NOMO-1 treated with DMSO at 0.1 percent for 48 hours (cell line): ENCODE measurements around the gene PRKAR1A.

Experiments
- DNase-seq: peaks from one replicate; lab custom pipeline; 2025; ENCODE audit not compliant: unreplicated experiment; lab: John Stamatoyannopoulos, UW

The PRKAR1A gene

DNA sequence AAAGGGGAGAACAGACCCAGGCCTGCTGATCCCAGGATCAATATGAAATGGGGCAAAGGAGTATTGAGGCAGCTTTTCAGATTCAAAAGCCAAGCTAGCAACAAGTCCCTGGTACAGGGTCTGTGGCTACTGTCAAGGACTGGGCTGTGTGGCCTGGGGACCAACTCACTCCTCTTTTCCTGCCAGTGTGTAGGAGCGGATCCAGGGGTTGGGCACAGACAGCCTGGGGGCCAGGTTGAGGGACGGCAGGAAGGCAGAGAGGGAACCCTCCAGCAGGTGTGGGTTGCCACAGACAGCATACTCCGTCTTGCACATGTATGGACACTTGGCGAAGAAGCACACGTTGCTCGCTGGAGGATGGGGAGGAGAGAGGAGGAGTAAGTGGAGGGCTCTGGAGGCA lies 29.6 kb downstream of the PRKAR1A start:
- no peak for DNase-seq

GRCh38 chr17:68542698-68543463 lies 30.7 kb downstream of the PRKAR1A start:
- no peak for DNase-seq

DNA sequence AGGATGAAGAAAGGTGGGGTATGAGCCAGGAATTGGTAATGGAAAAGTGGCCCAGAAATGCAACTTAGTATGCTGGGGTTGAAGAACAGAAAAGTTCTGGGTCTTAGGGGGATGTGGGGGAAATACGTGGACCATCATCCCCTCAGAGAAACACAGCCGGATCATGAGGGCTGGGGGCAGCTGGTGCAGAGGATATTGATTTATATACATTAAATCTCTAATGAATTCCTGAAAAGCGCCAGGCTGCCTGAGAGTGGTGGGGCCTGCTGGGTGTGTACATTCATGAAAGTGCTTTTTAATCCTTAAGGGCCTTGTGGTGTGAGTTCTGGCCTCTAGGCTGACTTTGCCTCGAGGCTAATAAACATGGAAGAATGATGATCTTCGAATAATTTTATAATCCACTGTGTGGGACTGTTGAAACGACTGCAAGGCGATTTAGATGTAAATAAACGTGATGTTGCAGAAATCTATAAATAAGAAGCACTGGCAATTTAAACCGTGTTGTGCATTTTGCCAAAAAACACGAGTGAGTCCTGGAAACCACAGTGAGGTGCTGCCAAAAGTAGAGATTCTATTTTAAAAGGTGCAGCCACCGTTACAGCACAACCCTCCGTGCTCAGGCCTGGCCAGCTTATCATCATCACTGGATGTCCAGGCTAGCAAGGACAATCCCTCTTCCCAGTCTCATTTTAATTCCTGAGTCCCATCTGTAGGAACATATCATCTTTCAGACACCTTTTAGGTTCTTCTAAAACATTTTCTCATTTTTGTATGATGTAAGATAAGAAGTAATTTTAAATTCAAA lies 32.1 kb downstream of the PRKAR1A start:
- no peak for DNase-seq

- no peak for DNase-seq
Observed at GRCh38 chr17:68556551-68556950, 44.3 kb downstream of the PRKAR1A start.

DNA sequence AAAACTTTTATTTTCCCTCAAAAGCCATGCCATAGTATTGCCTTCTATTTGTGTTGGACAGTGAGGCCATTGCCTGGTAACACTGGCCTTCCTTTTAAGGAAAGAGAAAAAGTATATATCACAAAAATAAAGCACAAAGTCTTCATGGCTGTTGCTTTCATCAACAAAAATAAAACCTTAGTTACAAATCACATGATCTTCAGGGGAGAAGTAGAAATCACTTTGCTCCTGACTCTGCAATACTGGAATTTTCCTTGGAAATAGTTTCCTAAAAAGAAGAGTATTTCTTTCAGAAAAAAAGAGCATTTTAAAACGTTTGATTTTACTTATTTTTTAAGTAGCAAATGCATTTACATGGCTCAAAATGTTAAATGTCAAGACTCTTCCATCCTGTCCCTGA lies 47.1 kb downstream of the PRKAR1A start:
- DNase-seq: no peak

GRCh38 chr17:68560966-68561720 lies 48.9 kb downstream of the PRKAR1A start:
- DNase-seq: no peak

DNA sequence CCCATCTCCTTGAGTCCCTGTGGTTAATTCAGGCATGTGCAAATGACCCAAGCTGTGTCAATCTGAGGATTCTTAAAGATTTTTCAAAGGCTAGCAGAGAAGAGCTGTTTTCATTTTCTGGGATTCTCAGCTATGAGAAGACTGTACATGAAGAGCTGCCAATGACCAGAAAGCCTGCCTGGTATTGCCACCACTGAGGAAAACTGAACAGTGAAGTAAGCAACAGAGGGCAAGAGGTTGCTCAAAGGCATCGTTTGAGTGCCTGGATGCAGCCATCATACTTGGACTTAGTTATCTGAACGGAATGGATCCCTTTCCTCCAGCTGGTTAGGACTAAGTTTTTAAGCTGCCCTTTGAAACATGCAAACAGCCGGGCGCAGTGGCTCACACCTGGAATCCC lies 50.5 kb downstream of the PRKAR1A start:
- DNase-seq: no peak

- no peak for DNase-seq
Observed at GRCh38 chr17:68564415-68565111, 52.3 kb downstream of the PRKAR1A start.

GRCh38 chr17:68565661-68566441 lies 53.6 kb downstream of the PRKAR1A start:
- DNase-seq: no peak

DNA sequence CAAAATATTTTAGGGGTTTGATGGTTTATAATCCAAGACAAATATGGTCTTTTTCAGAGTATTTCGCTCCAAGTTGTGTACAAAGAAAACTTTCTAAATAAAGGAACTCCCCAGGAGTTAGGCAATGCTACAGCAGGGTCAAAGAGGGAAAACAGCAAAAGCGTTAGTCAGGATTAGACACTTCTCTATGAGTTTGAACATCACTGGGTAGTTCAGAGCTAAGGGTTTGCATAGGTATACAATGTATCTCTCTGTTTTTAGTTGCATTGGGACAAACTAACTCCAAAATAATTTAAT lies 54.2 kb downstream of the PRKAR1A start:
- no peak for DNase-seq

- no peak for DNase-seq
Observed at GRCh38 chr17:68567035-68567434, 54.8 kb downstream of the PRKAR1A start.

DNA sequence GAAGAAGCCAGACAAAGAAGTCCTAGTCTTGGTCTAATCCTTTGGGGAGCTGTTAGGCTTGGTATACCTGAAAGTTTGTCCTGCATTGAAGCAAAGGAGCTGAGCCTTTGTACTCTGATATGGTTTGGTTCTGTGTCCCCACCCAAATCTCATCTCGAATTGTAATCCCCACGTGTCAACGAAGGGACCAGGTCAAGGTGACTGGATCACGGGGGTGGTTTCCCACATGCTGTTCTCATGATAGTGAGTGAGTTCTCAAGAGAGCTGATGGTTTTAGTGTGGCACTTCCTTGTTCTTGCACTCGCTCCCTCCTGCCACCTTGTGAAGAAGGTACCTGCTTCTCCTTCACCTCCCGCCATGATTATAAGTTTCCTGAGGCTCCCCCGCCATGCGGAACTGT lies 55.4 kb downstream of the PRKAR1A start:
- DNase-seq: no peak

DNA sequence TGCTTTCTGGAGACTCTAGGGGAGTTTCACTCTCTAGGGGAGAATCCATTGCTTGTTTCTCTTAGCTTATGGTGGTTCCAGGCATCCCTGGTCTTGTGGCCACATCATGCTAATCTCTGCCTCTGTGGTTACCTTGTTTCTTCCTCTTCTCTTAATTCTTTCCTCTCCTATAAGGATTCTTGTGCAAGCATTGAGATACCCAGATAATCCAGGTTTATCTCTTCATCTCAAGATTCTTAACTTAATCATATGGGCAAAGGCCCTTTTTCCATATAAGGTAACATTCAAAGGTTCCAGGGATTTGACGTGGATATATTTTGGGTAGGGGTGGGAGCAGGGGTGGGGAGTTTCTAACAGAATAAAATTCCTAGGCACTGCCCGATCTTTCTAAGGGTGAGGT lies 56.4 kb downstream of the PRKAR1A start:
- no peak for DNase-seq

- DNase-seq: no peak
Observed at GRCh38 chr17:68569346-68569745, 57.1 kb downstream of the PRKAR1A start.

GRCh38 chr17:68570526-68570925 lies 58.3 kb downstream of the PRKAR1A start:
- DNase-seq: no peak

DNA sequence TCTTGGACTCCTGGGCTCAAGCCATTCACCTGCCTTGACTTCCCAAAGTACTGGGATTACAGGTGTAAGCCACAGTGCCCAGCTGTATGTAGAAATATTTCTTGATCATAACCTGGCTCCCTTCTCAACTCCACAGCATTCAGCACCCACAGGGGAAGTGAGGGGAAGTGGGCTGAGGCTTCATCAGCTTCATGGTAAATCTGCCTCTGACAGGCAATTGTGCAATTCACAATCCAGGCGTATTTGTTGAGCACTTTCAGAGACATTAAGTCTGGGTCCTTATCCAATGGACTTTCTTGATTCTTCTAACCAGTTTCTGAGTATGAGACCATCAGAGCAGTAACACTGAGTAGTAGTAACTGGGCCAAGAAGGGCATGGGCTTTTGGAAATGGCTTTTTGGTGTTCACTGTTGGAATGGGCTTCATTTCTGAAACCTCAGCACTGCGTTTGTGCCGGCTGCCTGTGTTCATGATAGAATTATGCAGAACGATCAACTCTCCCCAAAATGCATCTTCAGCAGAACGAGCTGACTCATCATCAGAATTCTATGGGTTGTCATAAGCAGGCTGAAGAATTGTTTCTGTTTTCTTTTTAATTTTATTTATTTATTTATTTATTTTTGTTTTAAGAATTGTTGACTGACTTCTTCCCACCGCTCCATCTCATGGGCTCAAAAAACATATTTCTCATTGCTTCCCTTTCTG lies 60.1 kb downstream of the PRKAR1A start:
- peak; percentile 65 for DNase-seq

DNA sequence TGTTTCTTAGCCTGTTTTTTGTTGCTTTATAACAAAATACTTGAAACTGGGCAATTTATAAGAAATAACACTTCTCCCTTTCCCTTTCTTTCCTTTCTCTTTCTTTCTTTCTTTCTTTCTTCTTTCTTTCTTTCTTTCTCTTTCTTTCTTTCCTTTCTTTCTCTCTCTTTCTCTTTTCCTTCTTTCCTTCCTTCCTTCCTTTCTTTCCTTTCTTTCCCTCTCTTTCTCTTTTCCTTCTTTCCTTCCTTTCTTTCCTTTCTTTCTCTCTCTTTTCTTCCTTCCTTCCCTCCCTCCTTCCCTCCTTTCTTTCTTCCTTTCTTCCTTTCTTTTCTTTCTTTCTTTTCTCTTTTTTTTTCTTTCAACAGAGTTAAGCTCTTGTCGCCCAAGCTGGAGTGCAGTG lies 61.1 kb downstream of the PRKAR1A start:
- DNase-seq: no peak

GRCh38 chr17:68576137-68576536 lies 63.9 kb downstream of the PRKAR1A start:
- no peak for DNase-seq

GRCh38 chr17:68576811-68577496 lies 64.7 kb downstream of the PRKAR1A start:
- no peak for DNase-seq

DNA sequence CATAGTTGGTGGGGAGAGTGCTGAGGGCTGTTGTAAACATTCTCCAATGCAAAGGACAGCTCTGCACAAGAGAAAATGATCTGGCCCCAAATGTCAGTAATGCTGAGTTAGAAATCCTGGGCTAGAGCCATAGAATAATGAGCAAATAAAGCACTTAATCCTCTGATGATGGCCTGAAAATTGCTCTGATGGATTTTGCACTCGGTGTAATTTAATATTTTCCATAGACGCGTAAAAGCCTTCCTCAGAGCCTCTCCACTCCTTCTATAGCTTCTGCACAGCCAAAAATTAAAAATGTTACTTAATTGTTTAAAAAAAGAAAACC lies 65.2 kb downstream of the PRKAR1A start:
- no peak for DNase-seq
